Upper lobe of left lung (tissue), 4 donors: ENCODE results near the gene IRAK1.

Source experiments
- POLR2A ChIP-seq, 4 donors: fragments of 450-650 bp; IDR thresholded peaks; one replicate each; pipeline ENCODE4 v1.5.1; 2016 to 2017; ENCODE audit warnings: antibody characterized with exemption in 4 of 4, mild to moderate bottlenecking in 2 of 4
- TF ChIP-seq, protein P1 (sequence below), 6 experiments: fragments of 450-650 bp in 4 of 6; fragments of 200-600 bp in 2 of 6; sonication (generic) in 2 of 6; IDR thresholded peaks; one replicate each; pipeline ENCODE4 v1.5.1; 2016 to 2019; ENCODE audit warnings: antibody characterized with exemption in 6 of 6

DNA sequence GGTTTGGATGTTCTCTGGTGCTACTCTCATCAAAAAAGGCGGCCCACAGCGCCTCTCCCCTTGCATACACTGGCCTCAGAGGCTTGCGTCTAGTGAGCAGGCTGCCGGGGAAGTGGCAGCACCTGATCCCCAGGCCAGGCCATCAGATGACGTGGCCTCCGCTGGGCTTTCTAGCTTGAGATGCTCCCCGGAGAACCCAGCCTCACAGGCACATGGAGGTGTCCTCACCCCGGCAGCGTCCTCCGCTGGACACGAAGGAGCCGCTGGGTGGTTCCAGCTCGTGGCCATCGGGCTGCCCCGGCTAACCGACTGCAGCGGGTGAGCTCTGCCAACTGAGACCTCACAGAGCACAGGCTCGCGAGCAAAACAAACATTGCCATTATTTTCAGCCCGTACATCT is 12.8 kb downstream of the IRAK1 start:
- no peak for TF ChIP-seq POLR2A (IDR thresholded peaks at IDR 0.05)
- TF ChIP-seq, protein P1, sequence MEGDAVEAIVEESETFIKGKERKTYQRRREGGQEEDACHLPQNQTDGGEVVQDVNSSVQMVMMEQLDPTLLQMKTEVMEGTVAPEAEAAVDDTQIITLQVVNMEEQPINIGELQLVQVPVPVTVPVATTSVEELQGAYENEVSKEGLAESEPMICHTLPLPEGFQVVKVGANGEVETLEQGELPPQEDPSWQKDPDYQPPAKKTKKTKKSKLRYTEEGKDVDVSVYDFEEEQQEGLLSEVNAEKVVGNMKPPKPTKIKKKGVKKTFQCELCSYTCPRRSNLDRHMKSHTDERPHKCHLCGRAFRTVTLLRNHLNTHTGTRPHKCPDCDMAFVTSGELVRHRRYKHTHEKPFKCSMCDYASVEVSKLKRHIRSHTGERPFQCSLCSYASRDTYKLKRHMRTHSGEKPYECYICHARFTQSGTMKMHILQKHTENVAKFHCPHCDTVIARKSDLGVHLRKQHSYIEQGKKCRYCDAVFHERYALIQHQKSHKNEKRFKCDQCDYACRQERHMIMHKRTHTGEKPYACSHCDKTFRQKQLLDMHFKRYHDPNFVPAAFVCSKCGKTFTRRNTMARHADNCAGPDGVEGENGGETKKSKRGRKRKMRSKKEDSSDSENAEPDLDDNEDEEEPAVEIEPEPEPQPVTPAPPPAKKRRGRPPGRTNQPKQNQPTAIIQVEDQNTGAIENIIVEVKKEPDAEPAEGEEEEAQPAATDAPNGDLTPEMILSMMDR (IDR thresholded peaks at IDR 0.05): no peak
